HCT116 (cell line): Measurements from ENCODE around the gene MAPKBP1. TPM values are rescaled to one million over a fixed set of nuclear protein-coding genes. Genes with fewer than 3 reads are reported as not detected.

ENCODE experiments used
- ATAC-seq: fragments of 200-7000 bp; cut with Tn5 transposase; 2 replicates; pipeline ENCODE4 v1.9.1; 2020; ENCODE audit warnings: mild to moderate bottlenecking, moderate library complexity
- BruUV-seq: library from RNA; stranded (reverse); fragments of 400-500 nt; replicated peaks from 2 replicates; lab custom pipeline; 2021; lab: Mats Ljungman, UMichigan
- CTCF ChIA-PET: fragments of 300-600 bp; sonication (Branson Sonifier 250); formaldehyde crosslinking; loops from one replicate; lab custom pipeline; 2021; ENCODE audit warnings: antibody characterized with exemption; lab: Charles Lee
- POLR2A ChIA-PET: fragments of 300-600, 350-600 bp; sonication (Branson Sonifier 250); formaldehyde crosslinking; loops from one replicate; lab custom pipeline; 2021; ENCODE audit warnings: antibody characterized with exemption; lab: Charles Lee
- RAD21 ChIA-PET, 2 experiments: fragments of 300-600 bp; sonication (Branson Sonifier 250); formaldehyde crosslinking; loops; one replicate each; lab custom pipeline; 2023; ENCODE audit warnings: low total read pairs in 2 of 2; ENCODE audit not compliant: uncharacterized antibody in 2 of 2, unreplicated experiment in 2 of 2, low non-redundant PET in 1 of 2; lab: Charles Lee
- DNase-seq: peaks from one replicate; pipeline ENCODE4 v3.0.0-alpha.2; 2010; ENCODE audit warnings: low read depth, low spot score
- H2AFZ ChIP-seq: fragments of 200-600 bp; shearing (Covaris generic), sonication (generic); 2 replicates; pipeline ENCODE4 v1.6.1; 2017; ENCODE audit warnings: low read depth, mixed run types, mixed read lengths, antibody characterized with exemption, low read length; ENCODE audit not compliant: poor library complexity, severe bottlenecking
- H3K27ac ChIP-seq: 2 replicates; pipeline ENCODE4 v1.5.1; 2012; ENCODE audit warnings: low read depth, low read length
- H3K27me3 ChIP-seq: fragments of 200-600 bp; sonication (generic); 2 replicates; pipeline ENCODE4 v1.6.1; 2016; ENCODE audit warnings: mixed run types, low read length, mixed read lengths; ENCODE audit not compliant: insufficient read depth
- H3K36me3 ChIP-seq, 2 experiments: fragments of 200-500 bp in 1 of 2; fragments of 200-600 bp in 1 of 2; sonication (Bioruptor generic) in 1 of 2; sonication (generic) in 1 of 2; 2 replicates each; pipeline versions ENCODE4 v1.5.1 to v1.6.1; 2014 to 2016; ENCODE audit warnings: low read length in 2 of 2, inconsistent platforms in 1 of 2, mixed read lengths in 1 of 2, mixed run types in 1 of 2; ENCODE audit not compliant: insufficient read depth in 2 of 2, control insufficient read depth in 1 of 2
- H3K4me1 ChIP-seq, 2 experiments: fragments of 200-600 bp in 1 of 2; sonication (generic) in 1 of 2; 2 replicates each; pipeline versions ENCODE4 v1.5.1 to v1.6.1; 2012 to 2017; ENCODE audit warnings: low read length in 2 of 2, inconsistent platforms in 1 of 2, mild to moderate bottlenecking in 1 of 2, mixed read lengths in 1 of 2, mixed run types in 1 of 2, moderate library complexity in 1 of 2; ENCODE audit not compliant: insufficient read depth in 2 of 2, control insufficient read depth in 1 of 2
- H3K4me2 ChIP-seq: fragments of 200-600 bp; sonication (generic); 2 replicates; pipeline ENCODE4 v1.6.1; 2017; ENCODE audit warnings: mixed run types, low read length, mixed read lengths
- H3K4me3 ChIP-seq, 2 experiments: fragments of 200-600 bp in 1 of 2; sonication (generic) in 1 of 2; replicated peaks in 1 of 2; 2 replicates each; pipeline ENCODE4 v1.5.1; 2011 to 2016; ENCODE audit warnings: low read length in 2 of 2, control low read depth in 1 of 2, low read depth in 1 of 2, mild to moderate bottlenecking in 1 of 2, mixed read lengths in 1 of 2, mixed run types in 1 of 2
- H3K79me2 ChIP-seq: fragments of 200-600 bp; sonication (generic); 2 replicates; pipeline ENCODE4 v1.6.1; 2017; ENCODE audit warnings: mild to moderate bottlenecking, mixed run types, low read length, moderate library complexity, mixed read lengths; ENCODE audit not compliant: insufficient read depth
- H3K9ac ChIP-seq: fragments of 200-600 bp; sonication (generic); 2 replicates; pipeline ENCODE4 v1.6.1; 2016; ENCODE audit warnings: low read length, mixed read lengths
- H3K9me2 ChIP-seq: fragments of 200-600 bp; sonication (generic), shearing (Covaris generic); 2 replicates; pipeline ENCODE4 v1.6.1; 2017; ENCODE audit warnings: mixed run types, mild to moderate bottlenecking, moderate library complexity; ENCODE audit not compliant: insufficient read depth
- H3K9me3 ChIP-seq, 2 experiments: fragments of 200-500 bp in 1 of 2; fragments of 200-600 bp in 1 of 2; sonication (Bioruptor generic) in 1 of 2; sonication (generic) in 1 of 2; 2 replicates each; pipeline ENCODE4 v1.6.1; 2014 to 2017; ENCODE audit warnings: low read length in 2 of 2, mixed read lengths in 2 of 2, inconsistent platforms in 1 of 2, low read depth in 1 of 2, mild to moderate bottlenecking in 1 of 2, mixed run types in 1 of 2, moderate library complexity in 1 of 2; ENCODE audit not compliant: control insufficient read depth in 1 of 2, insufficient read depth in 1 of 2
- H4K20me1 ChIP-seq: fragments of 200-600 bp; sonication (generic), shearing (Covaris generic); 2 replicates; pipeline ENCODE4 v1.6.1; 2017; ENCODE audit warnings: mixed run types, mild to moderate bottlenecking, moderate library complexity; ENCODE audit not compliant: insufficient read depth
- CTCF ChIP-seq, 3 experiments: fragments of 200-600 bp in 1 of 3; sonication (generic) in 1 of 3; IDR thresholded peaks in 2 of 3; conservative IDR thresholded peaks in 1 of 3; 2 replicates each; pipeline ENCODE4 v1.5.1; 2012 to 2017; ENCODE audit warnings: low read depth in 2 of 3, low read length in 2 of 3, antibody characterized with exemption in 1 of 3, borderline replicate concordance in 1 of 3, control low read depth in 1 of 3, mild to moderate bottlenecking in 1 of 3, mixed read lengths in 1 of 3, mixed run types in 1 of 3, moderate library complexity in 1 of 3; ENCODE audit not compliant: insufficient read depth in 1 of 3
- EGR1 ChIP-seq: IDR thresholded peaks from 2 replicates; pipeline ENCODE4 v1.6.1; 2012; ENCODE audit warnings: low read depth
- EZH2phosphoT487 ChIP-seq: fragments of 200-600 bp; IDR thresholded peaks from 2 replicates; pipeline ENCODE4 v1.6.1; 2018; ENCODE audit warnings: antibody characterized with exemption, borderline replicate concordance
- FOSL1 ChIP-seq: IDR thresholded peaks from 2 replicates; pipeline ENCODE4 v1.6.1; 2012; ENCODE audit warnings: low read depth
- JUND ChIP-seq: IDR thresholded peaks from 2 replicates; pipeline ENCODE4 v1.6.1; 2012
- MAX ChIP-seq: IDR thresholded peaks from 2 replicates; pipeline ENCODE4 v1.6.1; 2012
- RAD21 ChIP-seq: IDR thresholded peaks from 2 replicates; pipeline ENCODE4 v1.6.1; 2012; ENCODE audit warnings: low read depth, mild to moderate bottlenecking
- SRF ChIP-seq: IDR thresholded peaks from 2 replicates; pipeline ENCODE4 v1.6.1; 2012; ENCODE audit warnings: low read depth
- intact Hi-C: fragments of 100-400 bp; cut with micrococcal nuclease; formaldehyde crosslinking; loops from 2 replicates; pipeline ENCODE4 v1.10.0; 2022
- total RNA-seq: library from RNA; stranded (reverse); gene quantifications from one replicate; pipeline ENCODE4 v1.2.1, GENCODE V29; 2021; ENCODE audit not compliant: unreplicated experiment

MAPKBP1 gene
- total RNA-seq, 1 experiment from 2014 or later, result 21.3 TPM

GRCh38 chr15:41780727-41781126 lies 6.4 kb downstream of the MAPKBP1 start (continued):
- no peak for TF ChIP-seq MAX
- no peak for TF ChIP-seq SRF
- TF ChIP-seq EGR1, result no peak
- no peak for TF ChIP-seq FOSL1
- TF ChIP-seq EZH2phosphoT487, result no peak
- no peak for TF ChIP-seq CTCF (IDR thresholded peaks at IDR 0.05 in 2 of 3, conservative IDR thresholded peaks at IDR 0.05 in 1 of 3; ENCODE audit: borderline replicate concordance in 1 of 3, insufficient read depth in 1 of 3, low read depth in 2 of 3, low read length in 2 of 3)
- no peak for TF ChIP-seq RAD21
- TF ChIP-seq, all 23 proteins: peak for 0

- Histone ChIP-seq H3K4me3 (no peak overlapping the region), H3K27me3 (no peaks in the 10 kb centered on the region), H2AFZ (no peak overlapping the region), H3K9me2 (no peaks in the 10 kb centered on the region), H3K36me3 (no peaks in the 10 kb centered on the region), H3K79me2 (peaks cover 18% of the 10 kb centered on the region), H3K9ac (no peak overlapping the region), H3K9me3 (no peaks in the 10 kb centered on the region), H3K4me2 (no peak overlapping the region), H4K20me1 (no peaks in the 10 kb centered on the region; the same call in 1 of the 2 replicates), H3K4me1 (peaks cover 0 to 7% of the 10 kb centered on the region in 2 experiments; a peak in 1 of 4 replicates), H3K27ac (no peak overlapping the region)
- ATAC-seq, result no peak
- CTCF ChIA-PET, result interaction anchor here (1.7 to 3.0 kb wide), 2 partner anchors 9 to 28 kb away, joined by 3 to 15 read pairs; partner anchors contain the start of gene MAPKBP1
- RAD21 ChIA-PET, result no interaction called here
- POLR2A ChIA-PET, result interaction anchor here (0.6 kb wide), 1 partner anchor 24 kb away, joined by 4 read pairs; no protein-coding TSS in a partner anchor
- no peak for DNase-seq
- intact Hi-C loops, result no loop called here
- BruUV-seq, result no TSS peak
- no peak for TF ChIP-seq JUND
- TF ChIP-seq CTCF (IDR thresholded peaks at IDR 0.05 in 2 of 3, conservative IDR thresholded peaks at IDR 0.05 in 1 of 3; ENCODE audit: borderline replicate concordance in 1 of 3, insufficient read depth in 1 of 3, low read depth in 2 of 3, low read length in 2 of 3), result no peak
Measured at GRCh38 chr15:41782371-41783282, 8.3 kb downstream of the MAPKBP1 start.
